Endodermal cell (in vitro differentiated cells): ENCODE data around the gene WBP4. TPM values are rescaled to one million over a fixed set of nuclear protein-coding genes. Genes with fewer than 3 reads are reported as not detected.

Experiments
- DNase-seq: peaks from one replicate; pipeline ENCODE4 v3.0.0-alpha.2; 2017
- H3K27ac ChIP-seq: 2 replicates; pipeline ENCODE4 v1.5.1; 2013; ENCODE audit warnings: mild to moderate bottlenecking, low read depth, low read length, moderate library complexity
- H3K27me3 ChIP-seq: 2 replicates; pipeline ENCODE4 v1.6.1; 2013; ENCODE audit warnings: mild to moderate bottlenecking, low read length, moderate library complexity; ENCODE audit not compliant: insufficient read depth, control insufficient read depth, poor library complexity, severe bottlenecking
- H3K36me3 ChIP-seq: 2 replicates; pipeline ENCODE4 v1.7.0; 2013; ENCODE audit warnings: mild to moderate bottlenecking, low read length, moderate library complexity; ENCODE audit not compliant: control insufficient read depth, insufficient read depth
- H3K4me1 ChIP-seq: one replicate; pipeline ENCODE4 v1.7.0; 2013; ENCODE audit warnings: low read length; ENCODE audit not compliant: control insufficient read depth, insufficient read depth
- H3K4me3 ChIP-seq: 2 replicates; pipeline ENCODE4 v1.5.1; 2013; ENCODE audit warnings: mild to moderate bottlenecking, low read length, moderate library complexity
- H3K9ac ChIP-seq: 2 replicates; pipeline ENCODE4 v1.6.1; 2013; ENCODE audit warnings: mild to moderate bottlenecking, low read length, moderate library complexity; ENCODE audit not compliant: poor library complexity, severe bottlenecking; ENCODE audit errors: extremely low read depth
- H3K9me3 ChIP-seq: 2 replicates; pipeline ENCODE4 v1.6.1; 2013; ENCODE audit warnings: mild to moderate bottlenecking, low read length, moderate library complexity; ENCODE audit not compliant: control insufficient read depth
- H3K27ac Mint-ChIP-seq: 2 replicates; pipeline ENCODE4 v1.8.0; 2020; ENCODE audit warnings: mixed read lengths
- H3K27me3 Mint-ChIP-seq: 2 replicates; pipeline ENCODE4 v1.8.0; 2021; ENCODE audit warnings: mild to moderate bottlenecking, mixed read lengths; ENCODE audit not compliant: insufficient read depth
- H3K36me3 Mint-ChIP-seq: 2 replicates; pipeline ENCODE4 v1.8.0; 2020; ENCODE audit warnings: low read depth, mixed read lengths
- H3K4me1 Mint-ChIP-seq: 2 replicates; pipeline ENCODE4 v1.8.0; 2020; ENCODE audit warnings: mixed read lengths
- H3K4me3 Mint-ChIP-seq: 2 replicates; pipeline ENCODE4 v1.8.0; 2020; ENCODE audit warnings: mild to moderate bottlenecking, moderate library complexity, mixed read lengths
- H3K9me3 Mint-ChIP-seq: 2 replicates; pipeline ENCODE4 v1.8.0; 2020; ENCODE audit warnings: mild to moderate bottlenecking, mixed read lengths
- CTCF ChIP-seq: fragments of 200-600 bp; sonication (generic); conservative IDR thresholded peaks from 2 replicates; pipeline ENCODE4 v1.5.0; 2021; ENCODE audit warnings: antibody characterized with exemption, mild to moderate bottlenecking
- WGBS, 2 experiments: methylation state at CpG; one replicate each; pipeline versions ENCODE4 v1.1.5 to v1.1.7; 2013; ENCODE audit warnings: missing lambda C conversion rate in 2 of 2, mixed read lengths in 1 of 2; ENCODE audit not compliant: insufficient coverage in 1 of 2, insufficient read length in 1 of 2; 5-methylcytosine and 5-hydroxymethylcytosine counted together
- total RNA-seq, 2 donors: library from RNA; stranded (reverse); fragmentation: NEBNext Ultra II Directional in 1 of 2; extraction: Animal tissue kit (Norgen Biotek cat#: 25700) in 1 of 2; gene quantifications; 2 replicates in 1 of 2; 3 replicates in 1 of 2; pipeline ENCODE4 v1.2.1, GENCODE V29; 2021

The WBP4 gene
- total RNA-seq, 2 donors from 2014 or later = 8.9 to 15.2 TPM

DNA sequence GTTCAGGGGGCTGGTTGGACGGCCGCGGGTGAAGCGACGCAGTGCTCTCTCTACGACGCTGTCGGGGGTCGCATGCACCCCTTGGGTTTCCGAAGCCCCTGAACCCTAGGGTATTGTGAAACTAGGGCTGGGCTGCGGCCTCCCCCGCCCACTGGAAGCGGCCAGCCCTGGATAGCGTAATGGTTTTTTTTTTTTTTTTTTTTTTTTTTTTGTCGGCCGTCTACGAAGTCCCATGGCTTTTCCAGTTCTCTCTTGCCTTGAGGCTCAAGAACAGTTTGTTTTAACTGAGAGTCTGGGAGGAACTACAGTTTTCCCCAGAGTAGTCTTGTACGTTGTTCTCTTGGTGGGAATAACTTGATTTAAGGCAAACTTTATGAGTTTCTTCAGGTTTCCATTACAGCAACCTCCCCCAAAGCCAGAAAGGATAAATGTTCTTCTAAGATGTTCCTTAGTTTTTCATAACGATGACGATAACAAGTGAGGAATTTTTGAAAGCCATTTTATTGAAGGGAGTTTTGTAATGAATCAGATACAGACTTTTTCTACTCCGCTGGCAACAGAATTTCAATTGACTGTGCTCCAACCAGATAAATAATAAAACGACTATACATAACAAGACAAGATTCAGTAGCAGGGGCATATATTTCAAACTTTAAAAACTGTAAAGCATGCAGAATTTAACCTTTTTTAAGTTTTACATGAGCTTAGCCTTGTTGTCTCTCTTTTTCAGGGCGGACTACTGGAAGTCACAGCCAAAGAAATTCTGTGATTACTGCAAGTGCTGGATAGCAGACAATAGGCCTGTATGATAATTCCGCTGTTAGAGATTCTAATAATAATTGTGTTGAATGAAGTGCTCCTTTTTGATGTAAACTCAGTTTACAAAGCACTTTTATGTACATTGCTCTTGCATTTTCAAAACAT, 867 bp downstream of the WBP4 start:
- WGBS, 2 experiments = 8 to 43% methylated on average over 2 to 23 of the region's 24 CpGs
- no peak for DNase-seq
- Mint-ChIP-seq H3K36me3 (peaks cover 31% of the 10 kb centered on the region), H3K4me3 (peak overlapping the region; percentile 98), H3K27me3 (no peaks in the 10 kb centered on the region), H3K27ac (peak overlapping the region; percentile 100), H3K9me3 (no peaks in the 10 kb centered on the region), H3K4me1 (peaks cover 26% of the 10 kb centered on the region)
- Histone ChIP-seq H3K9ac (peak overlapping the region; percentile 83), H3K9me3 (no peaks in the 10 kb centered on the region), H3K4me3 (peak overlapping the region; percentile 99), H3K27ac (peak overlapping the region; percentile 93), H3K4me1 (peaks cover 12% of the 10 kb centered on the region), H3K27me3 (no peaks in the 10 kb centered on the region), H3K36me3 (peaks cover 38% of the 10 kb centered on the region)
- TF ChIP-seq CTCF = no peak

DNA sequence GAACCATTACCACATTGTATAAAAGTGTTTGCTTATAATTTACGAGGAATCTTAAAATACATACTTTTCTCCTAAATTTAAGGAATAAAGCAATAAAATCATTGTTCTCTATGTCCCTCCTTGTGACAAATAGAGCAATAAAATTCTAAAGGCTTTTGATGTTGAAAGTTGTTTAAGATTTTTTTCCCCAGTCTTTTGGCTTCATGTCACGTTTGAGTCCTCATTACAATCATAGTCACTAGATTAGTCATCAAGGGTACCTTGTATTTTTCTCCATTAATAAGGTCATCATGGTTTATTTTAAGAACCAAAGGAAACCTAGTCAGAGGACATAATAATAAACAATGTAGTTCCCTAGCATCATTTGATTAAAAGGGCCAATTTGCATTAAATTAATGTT, 3.2 kb downstream of the WBP4 start:
- no peaks in the 10 kb centered on the region for H3K9me3 Mint-ChIP-seq
- no peak overlapping the region for H3K27ac ChIP-seq
- H3K36me3 Mint-ChIP-seq = peaks cover 43% of the 10 kb centered on the region
- no peak overlapping the region for H3K4me3 Mint-ChIP-seq
- H3K27me3 Mint-ChIP-seq = no peaks in the 10 kb centered on the region
- H3K4me3 ChIP-seq = no peak overlapping the region
- H3K9me3 ChIP-seq = no peaks in the 10 kb centered on the region
- no peak for DNase-seq
- peaks cover 13% of the 10 kb centered on the region for H3K4me1 Mint-ChIP-seq
- TF ChIP-seq CTCF = no peak
- H3K4me1 ChIP-seq = peaks cover 9% of the 10 kb centered on the region
- peaks cover 55% of the 10 kb centered on the region for H3K36me3 ChIP-seq
- no peak overlapping the region for H3K9ac ChIP-seq
- H3K27me3 ChIP-seq = no peaks in the 10 kb centered on the region
- WGBS, 2 experiments = 85% methylated on average over 2 of the region's 2 CpGs; no CpG with 5 or more reads in 1 of the 2 experiments
- H3K27ac Mint-ChIP-seq = no peak overlapping the region

DNA sequence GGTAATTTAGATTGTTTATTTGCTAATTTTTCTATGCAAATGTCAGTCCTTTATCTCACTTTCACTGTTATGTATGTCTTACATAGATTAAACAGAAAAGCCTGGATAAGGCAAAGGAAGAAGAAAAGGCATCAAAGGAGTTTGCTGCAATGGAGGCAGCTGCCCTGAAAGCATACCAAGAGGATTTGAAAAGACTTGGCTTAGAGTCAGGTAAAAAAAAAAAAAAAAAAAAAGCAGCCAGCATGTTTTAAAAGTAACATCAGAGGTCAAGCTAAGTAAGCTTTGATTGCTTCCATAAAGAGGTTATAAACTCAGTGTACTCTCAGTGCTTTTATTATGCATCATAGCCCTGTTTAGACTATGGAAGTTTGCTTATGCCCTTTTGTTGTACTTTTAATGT, 3.8 kb downstream of the WBP4 start:
- Mint-ChIP-seq H3K36me3 (peaks cover 45% of the 10 kb centered on the region), H3K9me3 (no peaks in the 10 kb centered on the region), H3K4me1 (peaks cover 11% of the 10 kb centered on the region), H3K27me3 (no peaks in the 10 kb centered on the region), H3K27ac (no peak overlapping the region), H3K4me3 (no peak overlapping the region)
- no peak overlapping the region for H3K4me3 ChIP-seq
- H3K36me3 ChIP-seq = peaks cover 61% of the 10 kb centered on the region
- peaks cover 9% of the 10 kb centered on the region for H3K4me1 ChIP-seq
- no peak overlapping the region for H3K27ac ChIP-seq
- no peaks in the 10 kb centered on the region for H3K9me3 ChIP-seq
- no peaks in the 10 kb centered on the region for H3K27me3 ChIP-seq
- no peak overlapping the region for H3K9ac ChIP-seq
- no peak for TF ChIP-seq CTCF
- no peak for DNase-seq
